Esophagus squamous epithelium (tissue), 4 donors: ENCODE data around the gene SH3GL3.

Experiments used
- CTCF ChIP-seq, 6 experiments: fragments of 450-650 bp in 4 of 6; fragments of 200-600 bp in 2 of 6; sonication (generic) in 2 of 6; IDR thresholded peaks; one replicate each; pipeline ENCODE4 v1.5.1; 2016 to 2019; ENCODE audit warnings: antibody characterized with exemption in 6 of 6, mild to moderate bottlenecking in 4 of 6, moderate library complexity in 4 of 6
- POLR2A ChIP-seq, 4 donors: fragments of 450-650 bp; IDR thresholded peaks; one replicate each; pipeline ENCODE4 v1.6.1; 2017; ENCODE audit warnings: antibody characterized with exemption in 4 of 4, mild to moderate bottlenecking in 4 of 4, moderate library complexity in 3 of 4

DNA sequence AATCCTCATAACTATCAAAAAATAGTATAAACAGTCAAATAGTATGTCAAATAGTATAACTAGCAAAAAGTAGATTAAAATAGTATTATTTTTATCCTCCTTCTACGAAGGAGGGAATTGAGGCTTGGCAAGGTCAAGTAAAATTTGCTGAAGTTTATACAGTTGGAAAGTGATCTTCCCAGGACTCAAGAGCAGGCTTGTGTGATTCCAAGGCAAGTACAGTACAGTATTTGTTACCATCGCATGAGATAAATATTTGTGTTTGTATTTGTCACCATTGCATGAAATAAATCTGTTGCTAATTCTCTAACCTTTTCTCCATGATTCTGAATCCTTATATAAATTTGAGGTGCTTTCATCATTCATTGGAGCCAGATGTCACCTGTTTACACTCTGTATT is 28.9 kb downstream of the SH3GL3 start:
- no peak for TF ChIP-seq CTCF (IDR thresholded peaks at IDR 0.05)
- TF ChIP-seq POLR2A (IDR thresholded peaks at IDR 0.05), result no peak
